RWPE1 (cell line): ENCODE measurements around the gene USP40.

Experiments
- CTCF ChIA-PET: fragments of 350-600 bp; sonication (Branson Sonifier 250); formaldehyde crosslinking; extraction: SDS; loops from one replicate; lab custom pipeline; 2021; lab: Yijun Ruan, JAX
- POLR2A ChIA-PET: fragments of 400-600 bp; formaldehyde crosslinking; extraction: SDS; loops from one replicate; lab custom pipeline; 2020; ENCODE audit warnings: antibody characterized with exemption; ENCODE audit not compliant: low non-redundant PET; lab: Yijun Ruan, JAX
- DNase-seq: peaks from one replicate; pipeline ENCODE4 v3.0.0; 2012; ENCODE audit warnings: low spot score
- H3K27ac ChIP-seq: fragments of 450-650 bp; 2 replicates; pipeline ENCODE4 v1.5.1; 2017
- CTCF ChIP-seq: fragments of 450-650 bp; conservative IDR thresholded peaks from 2 replicates; pipeline ENCODE4 v1.5.1; 2017; ENCODE audit warnings: low read depth, mild to moderate bottlenecking

Gene USP40

GRCh38 chr2:233458031-233458610, 108.5 kb downstream of the USP40 start:
- ChIA-PET POLR2A (no interaction called here), CTCF (interaction anchor here (1.7 kb wide), 1 partner anchor 9 kb away, joined by 12 read pairs; no protein-coding TSS in a partner anchor)
- no peak for DNase-seq
- no peak for TF ChIP-seq CTCF
- no peak overlapping the region for H3K27ac ChIP-seq

GRCh38 chr2:233457356-233457755, 109.2 kb downstream of the USP40 start:
- no peak for DNase-seq
- no peak for TF ChIP-seq CTCF
- POLR2A ChIA-PET = no interaction called here
- CTCF ChIA-PET = interaction anchor here (0.7 to 1.7 kb wide), 3 partner anchors 7 to 14 kb away, joined by 3 to 12 read pairs (median 5); no protein-coding TSS in a partner anchor
- peak overlapping the region; percentile 10; the same call in 1 of the 2 replicates for H3K27ac ChIP-seq

GRCh38 chr2:233456934-233457333, 109.6 kb downstream of the USP40 start:
- TF ChIP-seq CTCF = no peak
- H3K27ac ChIP-seq = peak overlapping the region; percentile 10; the same call in 1 of the 2 replicates
- ChIA-PET POLR2A (no interaction called here), CTCF (interaction anchor here (0.7 to 1.7 kb wide), 3 partner anchors 8 to 14 kb away, joined by 3 to 12 read pairs (median 5); no protein-coding TSS in a partner anchor)
- no peak for DNase-seq

- no peak for DNase-seq
- ChIA-PET POLR2A (no interaction called here), CTCF (interaction anchor here (0.7 to 1.4 kb wide), 2 partner anchors 13 to 23 kb away, joined by 3 to 5 read pairs; no protein-coding TSS in a partner anchor)
- no peak overlapping the region for H3K27ac ChIP-seq
- TF ChIP-seq CTCF = no peak
These were observed 110.5 kb downstream of the USP40 start for GRCh38 chr2:233456111-233456510.

- H3K27ac ChIP-seq = no peak overlapping the region
- ChIA-PET CTCF (interaction anchor here (0.6 to 0.8 kb wide), 2 partner anchors 8 to 113 kb away, joined by 3 to 4 read pairs; no protein-coding TSS in a partner anchor), POLR2A (no interaction called here)
- no peak for DNase-seq
- no peak for TF ChIP-seq CTCF
These were observed 111.1 kb downstream of the USP40 start for GRCh38 chr2:233455491-233455890.

GRCh38 chr2:233455006-233455405, 111.6 kb downstream of the USP40 start:
- ChIA-PET POLR2A (no interaction called here), CTCF (interaction anchor here (0.6 to 0.8 kb wide), 3 partner anchors 9 to 256 kb away, joined by 3 to 4 read pairs (median 4); no protein-coding TSS in a partner anchor)
- H3K27ac ChIP-seq = no peak overlapping the region
- TF ChIP-seq CTCF = no peak
- DNase-seq = no peak
